Embryonic facial prominence (tissue), 1 donor: ENCODE results near the gene NTN1.

Experiments
- DNase-seq: peaks from one replicate; pipeline ENCODE4 v3.0.0-alpha.2; 2016; ENCODE audit errors: extremely low spot score

Gene NTN1

GRCh38 chr17:9271989-9272388, 250.7 kb downstream of the NTN1 start:
- no peak for DNase-seq

- DNase-seq = no peak
Observed at GRCh38 chr17:9272501-9273200, 251.3 kb downstream of the NTN1 start.

DNA sequence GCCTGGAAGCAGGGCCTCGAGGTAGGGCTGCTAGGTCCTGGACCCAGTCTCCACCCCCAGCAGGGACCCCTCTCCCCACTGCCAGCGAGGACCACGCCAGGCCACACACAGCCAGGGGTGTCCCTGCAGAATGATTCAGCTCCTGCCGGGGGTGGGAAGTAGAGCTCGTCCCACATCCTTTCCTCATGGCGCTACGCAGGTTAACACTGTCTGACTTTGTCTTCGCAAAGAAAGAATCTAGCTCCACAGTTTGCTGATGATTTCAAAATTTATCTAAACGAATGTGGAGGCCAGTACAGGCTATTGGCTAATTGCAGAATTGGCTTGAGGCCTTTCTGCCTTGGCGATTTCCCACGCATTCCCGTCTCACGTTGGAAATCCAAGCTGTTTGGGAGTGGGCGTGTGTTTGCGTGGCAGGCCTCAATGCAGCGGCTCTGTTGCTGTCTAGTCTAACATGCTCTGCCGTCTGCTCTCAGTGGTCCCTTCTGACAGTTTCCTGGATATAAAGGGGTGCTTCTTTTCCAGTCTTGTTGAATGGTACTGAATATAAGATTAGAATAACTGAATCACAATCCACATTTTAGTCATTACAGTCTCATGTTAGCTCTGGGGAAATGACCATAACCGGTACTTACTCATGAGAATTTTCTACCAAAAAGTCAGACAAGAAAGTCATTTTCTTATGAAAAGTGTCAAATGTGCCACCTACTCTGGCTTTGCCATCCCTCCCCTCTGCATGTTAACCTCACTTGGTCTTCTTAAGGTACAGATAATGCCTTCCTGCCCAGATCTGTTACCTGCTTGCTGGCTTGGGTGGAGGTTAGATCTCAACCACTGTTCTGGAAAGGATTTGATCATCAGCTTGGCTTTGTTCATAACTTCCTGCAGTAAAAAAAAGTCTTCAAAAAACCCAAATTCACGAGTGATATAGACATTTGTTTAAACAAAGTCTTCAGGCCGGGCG, 252.4 kb downstream of the NTN1 start:
- no peak for DNase-seq

DNA sequence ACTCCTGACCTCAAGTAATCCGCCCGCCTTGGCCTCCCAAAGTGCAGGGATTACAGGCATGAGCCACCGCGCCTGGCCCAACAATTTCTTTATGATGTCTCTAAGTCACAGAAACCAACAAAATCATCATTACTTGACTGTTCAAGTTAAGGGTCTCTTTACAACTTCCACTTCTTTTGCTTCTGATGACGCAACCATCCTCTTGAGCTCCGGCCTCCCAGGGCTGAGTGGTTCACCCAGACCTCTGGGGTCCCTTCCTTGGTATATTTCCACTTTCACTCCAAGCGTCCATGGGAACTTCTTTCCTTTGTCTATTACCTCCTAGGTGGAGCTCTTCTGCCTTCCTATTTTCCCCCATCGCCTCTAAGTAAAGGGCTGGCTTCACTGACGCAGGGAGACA, 253.7 kb downstream of the NTN1 start:
- DNase-seq = no peak

DNA sequence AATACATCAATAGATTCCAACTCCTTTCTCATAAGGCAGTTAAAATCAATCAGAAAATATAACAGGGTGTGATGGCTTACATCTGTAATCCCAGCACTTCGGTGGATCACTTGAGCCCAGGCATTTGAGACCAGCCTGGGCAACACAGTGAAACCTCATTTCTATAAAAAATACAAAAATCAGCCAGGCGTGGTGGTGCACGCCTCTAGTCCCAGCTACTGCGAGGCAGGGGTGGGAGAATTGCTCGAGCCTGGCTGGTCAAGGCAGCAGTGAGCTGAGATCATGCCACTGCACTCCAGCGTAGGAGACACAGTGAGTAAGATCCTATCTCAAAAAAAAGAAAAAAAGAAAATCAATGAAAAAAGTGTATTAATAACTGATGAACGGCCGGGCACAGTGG, 258.6 kb downstream of the NTN1 start:
- DNase-seq = no peak

GRCh38 chr17:9283909-9284308, 262.6 kb downstream of the NTN1 start:
- DNase-seq = no peak

- DNase-seq = no peak
Observed at GRCh38 chr17:9284884-9285283, 263.6 kb downstream of the NTN1 start.

GRCh38 chr17:9285602-9286427, 264.5 kb downstream of the NTN1 start:
- DNase-seq = no peak

DNA sequence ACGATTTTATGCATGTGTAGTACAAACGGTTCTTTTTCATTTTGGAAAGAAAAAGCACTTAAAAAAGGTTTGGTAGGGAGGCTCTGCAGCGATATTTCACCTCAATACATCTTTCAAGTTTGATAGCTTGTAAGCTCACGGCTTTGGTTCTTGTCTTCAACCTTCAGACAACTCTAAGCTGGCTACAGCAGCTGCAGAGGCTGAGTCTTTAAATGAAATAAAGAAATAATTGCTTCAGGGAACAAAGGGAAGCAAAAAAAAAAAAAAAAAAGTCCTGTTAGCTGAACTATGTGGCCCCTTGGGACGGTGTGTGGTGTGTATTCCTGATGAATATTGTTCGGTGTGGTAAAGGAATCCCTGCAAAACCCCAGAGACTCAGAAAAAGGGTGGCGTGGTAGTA, 265.1 kb downstream of the NTN1 start:
- DNase-seq = no peak

GRCh38 chr17:9287306-9287705, 266.0 kb downstream of the NTN1 start:
- no peak for DNase-seq

DNA sequence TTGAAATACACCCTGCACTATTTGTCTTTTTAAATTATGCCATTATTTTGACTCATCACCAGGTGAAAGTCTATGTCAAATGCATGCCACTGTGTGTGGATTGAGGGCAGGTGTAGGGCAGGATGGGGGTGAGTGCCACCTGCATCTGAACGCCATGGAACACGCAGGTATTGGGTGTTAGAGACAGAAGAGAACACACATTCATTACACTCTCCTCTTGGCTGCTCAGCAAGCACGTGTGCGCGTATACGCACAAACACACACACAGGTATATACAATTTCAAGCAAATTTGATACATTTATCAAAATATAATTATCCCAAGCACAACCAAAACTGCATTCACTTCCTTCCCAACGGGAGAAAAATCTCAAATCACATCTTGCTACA, 268.9 kb downstream of the NTN1 start:
- no peak for DNase-seq

DNA sequence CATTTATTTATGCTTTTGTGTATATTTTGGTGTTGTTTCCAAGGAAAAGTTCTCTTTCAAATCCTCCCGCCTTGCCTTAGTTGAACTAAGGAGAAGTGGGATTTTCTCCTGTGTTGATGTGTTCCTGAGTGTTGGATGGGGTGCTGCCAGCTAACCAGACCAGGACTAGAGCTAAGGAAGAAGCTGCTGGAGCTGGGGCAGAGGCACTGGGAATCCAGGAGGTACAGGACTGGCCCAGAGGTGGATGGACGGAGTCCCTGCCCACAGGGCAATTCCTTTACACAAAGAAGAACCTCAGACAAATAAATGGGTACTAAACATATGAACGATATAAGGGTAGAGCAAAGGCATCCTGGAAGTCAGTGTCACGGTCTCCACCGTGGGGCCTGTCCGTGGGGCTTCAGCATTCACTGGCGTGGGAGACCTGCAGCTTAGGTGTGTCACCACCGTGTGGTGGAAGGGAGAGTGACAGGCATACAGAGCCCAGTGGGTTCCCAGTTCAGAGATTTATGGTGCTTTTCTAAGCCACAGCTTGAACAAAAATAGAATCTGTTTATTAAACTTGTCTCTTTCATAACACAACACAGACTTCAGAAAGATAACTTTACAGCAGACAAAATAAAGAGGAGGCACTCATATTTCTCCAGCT, 270.7 kb downstream of the NTN1 start:
- DNase-seq = no peak

DNA sequence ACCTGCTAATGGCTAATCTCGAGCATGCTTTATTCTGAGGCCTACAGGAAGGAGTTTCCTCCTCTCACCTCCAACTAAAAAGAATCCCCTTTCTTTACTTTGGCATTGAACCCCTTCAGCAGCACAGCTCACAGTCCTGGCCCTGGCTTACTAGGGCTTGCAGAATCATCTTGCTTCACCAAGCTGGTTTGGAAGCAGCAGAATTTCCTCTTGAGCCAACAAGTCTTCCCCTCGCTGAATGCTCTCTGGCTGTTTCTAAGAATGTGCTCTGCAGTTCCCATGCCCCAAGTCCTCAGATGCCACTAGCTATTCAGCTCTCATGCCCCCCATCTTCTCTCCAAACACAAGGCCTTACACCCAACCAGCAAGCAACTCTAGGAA, 271.2 kb downstream of the NTN1 start:
- DNase-seq = no peak
